ENCODE measurements around the gene PUM2. TPM values are rescaled to one million over a fixed set of nuclear protein-coding genes. Genes with fewer than 3 reads are reported as not detected.

The PUM2 gene
- total and polyA plus RNA-seq, 2 of the 8 experiments (the other 6 are each of a cell fraction or from before 2014, with no cell fraction given): 46.6 to 114 TPM

- ChIA-PET CTCF (ENCODE audit: partially characterized antibody) (interaction anchor here (10.0 kb wide), 1 partner anchor 11 kb away, joined by 77 read pairs; no protein-coding TSS in a partner anchor), POLR2A (ENCODE audit: partially characterized antibody) (no interaction called here)
- H2BK15ac ChIP-seq (ENCODE audit: low read length): no peak overlapping the region
- no peaks in the 10 kb centered on the region for H3K79me1 ChIP-seq (ENCODE audit: low read depth, low read length)
- no peaks in the 10 kb centered on the region for H3K36me3 ChIP-seq (ENCODE audit: control insufficient read depth in 2 of 4, insufficient read depth in 4 of 4, low read length in 3 of 4)
- H3K27ac ChIP-seq (ENCODE audit: low read depth, low read length): no peak overlapping the region
- peaks cover 0 to 5% of the 10 kb centered on the region in 2 experiments; a peak in 1 of 4 replicates for H3K9me3 ChIP-seq (ENCODE audit: insufficient read depth in 2 of 2, low read depth in 1 of 2, low read length in 1 of 2)
- H3K4ac ChIP-seq (replicated peaks; ENCODE audit: insufficient read length, low read depth, low read length): no peak overlapping the region
- no peak overlapping the region for H4K91ac ChIP-seq (replicated peaks; ENCODE audit: insufficient read length, low read length)
- no peak overlapping the region for H3K14ac ChIP-seq (ENCODE audit: insufficient read length)
- no peaks in the 10 kb centered on the region for H3K79me2 ChIP-seq (ENCODE audit: control insufficient read depth in 1 of 2, insufficient read depth in 2 of 2, low read length in 2 of 2)
- no peak overlapping the region for H3K9ac ChIP-seq (replicated peaks in 1 of 4; ENCODE audit: extremely low read depth in 1 of 4, low read depth in 3 of 4, low read length in 3 of 4)
- H3K23me2 ChIP-seq (ENCODE audit: low read depth, low read length): no peaks in the 10 kb centered on the region
- 0 out of 7 replicates have a peak, but pooled peaks cover 0 to 2% (median 0%) of the 10 kb centered on the region in 4 experiments for H3K4me1 ChIP-seq (replicated peaks in 1 of 4; ENCODE audit: control insufficient read depth in 3 of 4, insufficient read depth in 4 of 4, low read length in 3 of 4)
- no peak overlapping the region for H2BK20ac ChIP-seq (ENCODE audit: low read length)
- no peak for DNase-seq (ENCODE audit: low read depth in 1 of 2, low spot score in 2 of 2)
- no peak overlapping the region for H3K23ac ChIP-seq (ENCODE audit: insufficient read length)
- H3K4me2 ChIP-seq (ENCODE audit: insufficient read depth in 1 of 2, low read depth in 2 of 2, low read length in 2 of 2): no peak overlapping the region
- 78% methylated on average over 3 of the region's 3 CpGs; no CpG with 5 or more reads in 1 of the 2 experiments for WGBS, 2 experiments (ENCODE audit: extremely low coverage in 1 of 2, insufficient coverage in 1 of 2, insufficient read length in 1 of 2, insufficient replicate concordance in 2 of 2, low coverage in 1 of 2, low lambda C conversion rate in 2 of 2, missing lambda C conversion rate in 1 of 2)
- no peak overlapping the region for H4K8ac ChIP-seq (ENCODE audit: extremely low read depth, insufficient read depth, low read length)
- H2AK5ac ChIP-seq (ENCODE audit: low read depth, low read length): no peak overlapping the region
- no peak for FAIRE-seq
- H2BK120ac ChIP-seq (replicated peaks; ENCODE audit: low read depth, low read length): no peak overlapping the region
- no peaks in the 10 kb centered on the region; a peak in 1 of 7 replicates for H3K27me3 ChIP-seq (replicated peaks in 1 of 4; ENCODE audit: control insufficient read depth in 3 of 4, extremely low read depth in 1 of 4, insufficient read depth in 3 of 4, low read length in 3 of 4)
- no peak overlapping the region for H3K56ac ChIP-seq (replicated peaks; ENCODE audit: insufficient read length, low read depth, low read length)
- no peak overlapping the region for H3K18ac ChIP-seq (ENCODE audit: extremely low read depth, low read length)
- no peak overlapping the region for H2BK5ac ChIP-seq (ENCODE audit: low read depth, low read length)
- H2BK12ac ChIP-seq (ENCODE audit: low read depth, low read length): no peak overlapping the region
- no peak overlapping the region for H4K5ac ChIP-seq (ENCODE audit: insufficient read length, low read depth, low read length)
- H3K4me3 ChIP-seq (ENCODE audit: extremely low read depth in 1 of 4, insufficient read depth in 2 of 4, low read depth in 3 of 4, low read length in 4 of 4): no peak overlapping the region
- H2AFZ ChIP-seq (ENCODE audit: low read length): no peak overlapping the region
- no peaks in the 10 kb centered on the region for H4K20me1 ChIP-seq (replicated peaks in 1 of 2; ENCODE audit: control insufficient read depth in 1 of 2, insufficient read depth in 2 of 2, low read length in 2 of 2)
- no peak for TF ChIP-seq KDM1A (IDR thresholded peaks at IDR 0.05; ENCODE audit: borderline replicate concordance, low read length)
- TF ChIP-seq CREB1 (IDR thresholded peaks at IDR 0.05): no peak
- no peak for TF ChIP-seq RXRA (IDR thresholded peaks at IDR 0.05; ENCODE audit: insufficient read depth, low read depth, low read length)
Observed at GRCh38 chr2:20368706-20369105, 18.1 kb upstream of the PUM2 start.

Data from H1 (cell line).